GM12801 (cell line): Measurements from ENCODE around the gene OSBPL10.

Experiments used
- TF ChIP-seq, protein P1 (sequence below): IDR thresholded peaks from one replicate; pipeline ENCODE4 v1.5.1; 2011; ENCODE audit warnings: control low read depth; ENCODE audit not compliant: insufficient read length; ENCODE audit errors: extremely low read depth

OSBPL10 gene

DNA sequence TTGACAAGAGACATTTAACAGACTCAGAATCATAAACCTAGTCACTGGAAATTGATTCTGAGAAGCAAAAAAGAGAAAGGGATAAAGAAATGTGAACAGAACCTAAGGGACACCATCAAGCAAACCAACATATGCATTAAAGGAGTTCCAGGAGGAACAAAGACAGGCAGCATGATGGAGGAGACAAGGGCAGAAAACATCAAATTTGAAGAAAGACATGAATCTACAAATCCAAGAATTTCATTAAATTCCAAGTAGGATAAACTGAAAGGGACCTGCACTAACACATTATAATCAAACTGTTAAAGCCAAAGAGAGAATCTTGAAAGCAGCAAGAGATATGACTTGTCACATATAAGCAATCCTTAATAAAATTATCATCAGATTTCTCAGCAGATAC lies 326.1 kb downstream of the OSBPL10 start:
- TF ChIP-seq, protein P1, sequence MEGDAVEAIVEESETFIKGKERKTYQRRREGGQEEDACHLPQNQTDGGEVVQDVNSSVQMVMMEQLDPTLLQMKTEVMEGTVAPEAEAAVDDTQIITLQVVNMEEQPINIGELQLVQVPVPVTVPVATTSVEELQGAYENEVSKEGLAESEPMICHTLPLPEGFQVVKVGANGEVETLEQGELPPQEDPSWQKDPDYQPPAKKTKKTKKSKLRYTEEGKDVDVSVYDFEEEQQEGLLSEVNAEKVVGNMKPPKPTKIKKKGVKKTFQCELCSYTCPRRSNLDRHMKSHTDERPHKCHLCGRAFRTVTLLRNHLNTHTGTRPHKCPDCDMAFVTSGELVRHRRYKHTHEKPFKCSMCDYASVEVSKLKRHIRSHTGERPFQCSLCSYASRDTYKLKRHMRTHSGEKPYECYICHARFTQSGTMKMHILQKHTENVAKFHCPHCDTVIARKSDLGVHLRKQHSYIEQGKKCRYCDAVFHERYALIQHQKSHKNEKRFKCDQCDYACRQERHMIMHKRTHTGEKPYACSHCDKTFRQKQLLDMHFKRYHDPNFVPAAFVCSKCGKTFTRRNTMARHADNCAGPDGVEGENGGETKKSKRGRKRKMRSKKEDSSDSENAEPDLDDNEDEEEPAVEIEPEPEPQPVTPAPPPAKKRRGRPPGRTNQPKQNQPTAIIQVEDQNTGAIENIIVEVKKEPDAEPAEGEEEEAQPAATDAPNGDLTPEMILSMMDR, result no peak

DNA sequence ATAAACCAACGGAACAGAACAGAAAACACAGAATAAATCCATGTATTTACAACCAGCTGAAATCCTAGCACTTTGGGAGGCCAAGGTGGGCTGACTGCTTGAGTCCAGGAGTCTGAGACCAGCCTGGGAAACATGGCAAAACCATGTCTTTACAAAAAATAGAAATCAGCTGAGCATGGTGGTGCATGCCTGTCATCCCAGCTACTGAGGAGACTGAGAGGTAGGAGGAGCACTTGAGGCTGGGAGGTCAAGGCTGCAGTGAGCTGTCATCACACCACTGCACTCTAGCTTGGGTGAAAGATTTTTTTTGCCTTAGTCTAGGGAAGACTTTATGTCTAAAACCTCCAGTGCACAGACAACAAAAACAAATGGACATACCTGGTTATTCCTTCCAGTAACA lies 327.6 kb downstream of the OSBPL10 start:
- TF ChIP-seq, protein P1, result no peak

DNA sequence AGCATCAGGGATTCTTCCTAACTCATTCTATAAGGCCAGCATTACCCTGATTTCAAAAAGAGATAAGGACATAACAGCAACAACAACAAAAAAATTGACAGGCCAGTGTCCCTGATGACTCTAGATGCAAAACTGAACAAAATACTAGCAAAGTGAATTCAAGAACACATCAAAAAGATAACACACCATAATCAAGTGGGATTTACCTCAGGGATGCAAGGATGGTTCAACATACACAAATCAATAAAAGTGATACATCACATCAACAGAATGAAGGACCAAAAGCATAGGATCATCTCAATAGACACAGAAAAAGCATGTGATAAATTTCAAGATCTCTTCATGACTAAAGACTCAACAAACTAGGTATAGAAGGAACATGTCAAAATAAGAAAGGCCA lies 328.8 kb downstream of the OSBPL10 start:
- TF ChIP-seq, protein P1, result no peak

DNA sequence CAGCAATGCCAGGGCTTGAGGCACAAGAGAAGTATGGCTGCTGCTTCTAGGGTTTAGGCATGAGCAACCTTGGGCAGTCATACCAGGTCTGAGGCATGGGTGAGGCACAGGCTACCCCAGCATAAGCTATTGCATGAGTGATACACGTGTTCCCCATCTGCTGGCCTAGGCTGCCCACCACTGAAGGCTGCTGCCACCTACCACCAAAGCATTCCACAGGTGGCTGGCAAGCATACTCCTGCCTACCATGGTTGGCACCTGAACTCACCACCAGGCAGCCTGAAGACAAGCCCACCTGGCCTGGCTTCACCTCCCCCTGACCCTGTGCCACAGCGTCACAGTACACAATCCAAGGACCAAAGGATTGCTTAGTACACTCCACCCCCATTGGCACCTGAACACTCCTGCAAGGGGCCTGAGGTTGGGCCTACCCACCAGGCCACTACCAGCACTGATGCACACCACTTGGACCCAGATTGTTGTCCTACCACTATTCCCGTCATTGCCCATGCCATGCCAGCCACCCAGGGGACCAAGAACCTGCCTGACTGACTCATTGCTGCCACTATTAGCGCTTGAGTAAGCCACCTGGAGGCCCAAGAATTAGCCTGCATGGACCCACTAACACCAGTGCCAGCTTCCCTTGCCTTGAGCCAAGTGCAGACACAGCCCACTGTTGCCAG lies 332.6 kb downstream of the OSBPL10 start:
- TF ChIP-seq, protein P1, result no peak

DNA sequence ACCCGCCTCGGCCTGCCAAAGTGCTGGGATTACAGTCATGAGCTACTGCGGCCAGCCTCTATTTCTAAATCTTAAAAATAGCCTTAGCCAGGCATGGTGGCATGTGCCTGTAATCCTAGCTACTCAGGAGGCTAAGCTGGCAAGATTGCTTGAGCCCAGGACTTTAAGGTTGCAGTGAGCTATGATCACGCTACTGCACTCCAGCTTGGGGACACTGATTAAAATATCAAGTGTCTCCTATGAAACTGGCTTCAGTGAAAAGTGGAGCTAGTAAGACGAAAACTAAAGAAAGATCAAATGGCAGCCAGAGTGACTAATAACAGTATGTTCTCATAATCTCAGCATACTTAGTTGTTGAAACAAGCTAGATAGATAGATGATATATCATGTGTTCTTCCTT lies 335.8 kb downstream of the OSBPL10 start:
- TF ChIP-seq, protein P1, result no peak

DNA sequence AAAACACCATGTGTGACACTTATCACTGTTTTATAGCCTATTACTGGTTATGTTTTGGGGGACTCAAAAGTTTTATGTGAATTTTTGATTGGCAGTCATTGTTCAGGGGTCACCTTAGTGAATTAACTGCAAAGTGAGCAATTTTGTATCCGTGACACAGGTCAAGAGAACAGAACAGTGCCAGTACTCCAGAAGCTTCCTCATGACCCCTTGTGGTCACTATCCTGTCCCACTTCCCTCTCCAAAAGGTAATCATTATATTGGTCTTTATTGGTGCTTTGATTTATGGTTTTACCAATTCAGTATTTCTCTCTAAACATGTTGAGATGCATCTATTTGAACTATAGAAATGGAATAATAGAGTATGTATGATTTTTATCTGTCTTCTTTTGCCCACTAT lies 341.2 kb downstream of the OSBPL10 start:
- TF ChIP-seq, protein P1, result no peak

DNA sequence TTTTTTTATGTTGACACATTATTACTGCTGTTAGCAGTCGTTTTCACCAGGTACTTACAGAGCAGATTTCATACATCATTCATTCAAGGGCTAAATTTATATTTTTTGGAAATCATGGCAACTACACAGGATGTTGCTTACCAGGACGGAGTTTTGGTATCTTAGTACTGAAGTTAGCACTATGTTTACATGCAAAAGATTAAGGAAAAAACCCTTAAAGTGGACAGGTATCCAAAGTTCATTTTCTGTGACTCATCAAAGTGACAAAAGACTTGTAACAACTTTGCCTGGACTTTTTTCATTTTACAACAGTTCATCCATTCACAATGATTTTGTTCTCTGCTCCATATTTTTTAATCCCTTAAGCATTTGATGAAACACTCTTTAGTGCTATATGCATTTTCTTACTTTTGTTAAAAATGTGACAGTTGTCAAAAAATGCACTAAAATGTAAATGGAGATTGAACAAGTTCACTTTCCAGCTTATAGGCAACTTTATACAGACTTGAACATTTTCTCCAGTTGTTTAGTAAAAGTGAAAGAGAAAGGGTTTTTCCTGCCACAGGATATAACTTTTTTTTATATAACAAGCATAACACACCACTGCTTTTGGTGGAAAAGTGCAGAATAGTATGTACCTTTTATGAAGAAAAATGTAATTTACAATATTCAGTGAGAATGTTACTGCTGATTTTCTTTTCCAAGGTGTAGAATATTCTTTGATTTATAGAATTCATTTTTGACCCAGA lies 344.2 kb downstream of the OSBPL10 start:
- TF ChIP-seq, protein P1, result no peak
